HG02798 (cell line): ENCODE results near the gene GPR39.
"Not testable (repeated sequence)": the region's sequence is repeated elsewhere in the genome, so short reads cannot be mapped to it uniquely, and the experiment has no call there.

ENCODE experiments used
- ATAC-seq: cut with Tn5 transposase; IDR thresholded peaks from one replicate; pipeline ENCODE4 v1.9.1; 2021; ENCODE audit warnings: mild to moderate bottlenecking; ENCODE audit not compliant: unreplicated experiment, poor library complexity

Gene GPR39

DNA sequence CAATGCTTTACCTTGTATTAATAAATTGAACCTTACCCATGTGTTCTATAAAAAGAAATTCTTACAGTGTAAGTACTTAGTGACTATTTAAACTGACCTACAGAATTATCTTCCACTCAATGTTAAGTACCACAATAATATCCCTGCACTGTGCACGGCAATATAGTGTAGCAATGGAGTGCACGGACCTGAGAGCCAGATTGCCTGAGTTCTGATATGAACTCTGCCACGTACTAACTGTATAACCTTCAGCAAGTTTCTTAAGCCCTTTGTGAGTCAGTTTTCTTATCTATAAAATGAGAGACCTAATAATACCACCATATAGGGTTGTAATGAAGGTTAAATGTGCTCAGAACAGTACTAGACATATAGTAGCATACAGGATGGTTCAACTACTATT lies 66.2 kb downstream of the GPR39 start:
- ATAC-seq, result no peak

DNA sequence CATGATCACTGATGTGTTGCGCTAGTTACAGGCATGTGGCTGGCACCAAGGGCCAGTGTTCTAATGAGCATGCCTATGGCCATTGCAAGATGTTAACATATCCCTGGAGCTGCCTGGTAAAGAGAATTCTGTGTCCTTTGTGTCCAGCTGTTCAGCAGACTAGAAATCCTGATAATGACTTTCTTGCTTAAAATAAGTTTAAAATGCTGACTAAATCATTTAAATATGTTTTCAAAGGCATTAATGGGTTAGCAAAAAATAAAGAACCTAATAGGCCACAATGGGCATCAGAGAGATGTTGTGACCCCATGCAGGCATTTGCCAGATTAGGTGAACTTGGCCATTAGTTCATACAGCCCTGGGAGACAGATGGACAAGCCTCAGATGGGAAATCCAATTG lies 67.5 kb downstream of the GPR39 start:
- no peak for ATAC-seq

DNA sequence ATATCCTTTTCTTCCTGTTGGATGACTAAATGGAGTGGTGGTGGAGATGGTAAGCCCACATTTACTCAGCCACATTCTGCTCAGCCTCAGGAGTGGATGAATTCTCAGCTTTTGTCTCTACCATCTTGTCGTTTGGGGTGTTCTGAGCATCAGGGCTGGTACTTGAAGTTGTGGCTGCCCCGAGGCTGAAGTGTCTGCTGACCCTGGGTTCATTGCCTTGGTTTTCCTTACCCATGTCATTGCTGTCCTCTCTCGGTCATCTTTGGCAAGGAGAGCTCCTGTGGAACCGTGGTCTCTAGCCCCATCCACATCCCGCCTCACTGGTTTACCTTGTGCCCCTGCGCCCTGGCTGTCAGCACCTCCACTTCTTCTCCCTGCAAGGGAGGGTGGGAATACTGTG lies 71.9 kb downstream of the GPR39 start:
- no peak for ATAC-seq

DNA sequence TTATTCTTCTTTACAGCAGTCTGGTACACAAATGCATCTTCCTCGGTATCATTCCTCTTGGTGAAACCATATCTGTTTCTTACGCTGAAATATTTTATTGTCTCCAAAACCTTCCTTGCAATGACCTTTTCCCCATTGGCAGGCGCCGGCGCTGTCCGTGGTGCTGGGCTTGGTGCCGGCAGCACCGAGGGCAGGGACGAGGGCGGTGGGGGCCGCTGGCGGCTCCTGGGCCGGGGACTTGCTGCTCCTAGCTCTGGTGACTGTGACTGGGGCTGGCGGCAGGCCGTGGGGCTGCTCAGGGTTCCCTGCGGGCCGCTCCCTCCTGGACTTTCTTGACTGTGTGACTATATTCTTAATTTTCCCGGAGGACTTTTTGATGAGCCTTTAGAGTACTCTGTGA lies 72.5 kb downstream of the GPR39 start:
- no peak for ATAC-seq

DNA sequence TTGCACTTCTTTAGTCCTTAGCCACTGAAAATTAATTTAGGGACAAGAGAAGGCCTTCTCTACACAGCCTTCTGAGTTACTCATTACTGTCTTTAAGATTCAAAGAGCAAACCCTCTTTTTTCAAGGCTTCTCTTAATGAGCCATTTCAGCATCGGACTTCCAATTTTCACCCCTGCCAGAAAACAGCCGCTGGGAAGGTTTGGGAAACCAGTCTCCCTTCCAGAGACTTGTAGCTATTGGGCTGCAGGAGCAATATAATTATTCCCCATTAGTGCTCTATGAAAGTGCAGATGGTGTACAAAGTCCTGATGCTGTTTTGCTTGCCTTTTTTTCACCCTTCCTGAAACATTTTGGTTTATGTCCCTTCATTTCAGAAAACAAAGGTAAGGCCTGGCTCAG lies 79.3 kb downstream of the GPR39 start:
- ATAC-seq, result no peak

DNA sequence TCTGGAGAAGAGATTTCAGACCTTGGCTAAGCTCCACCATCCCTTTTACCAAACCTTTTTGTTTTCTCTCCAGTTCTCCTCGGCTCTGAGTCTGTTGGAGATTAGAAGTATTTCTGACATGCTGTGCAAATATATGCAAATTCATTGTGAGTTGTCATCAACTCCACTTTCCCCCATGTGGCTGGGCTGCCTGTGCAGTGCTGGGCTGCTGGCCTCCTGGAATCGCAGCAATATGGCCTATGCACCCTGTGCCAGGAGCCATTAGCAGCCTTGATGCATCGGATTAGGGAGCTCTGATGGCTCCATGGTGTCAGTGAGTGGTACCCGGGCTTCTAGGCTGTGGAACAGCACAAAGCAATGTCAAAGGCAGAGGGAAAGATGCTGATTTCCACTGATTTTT lies 80.0 kb downstream of the GPR39 start:
- ATAC-seq, result no peak

DNA sequence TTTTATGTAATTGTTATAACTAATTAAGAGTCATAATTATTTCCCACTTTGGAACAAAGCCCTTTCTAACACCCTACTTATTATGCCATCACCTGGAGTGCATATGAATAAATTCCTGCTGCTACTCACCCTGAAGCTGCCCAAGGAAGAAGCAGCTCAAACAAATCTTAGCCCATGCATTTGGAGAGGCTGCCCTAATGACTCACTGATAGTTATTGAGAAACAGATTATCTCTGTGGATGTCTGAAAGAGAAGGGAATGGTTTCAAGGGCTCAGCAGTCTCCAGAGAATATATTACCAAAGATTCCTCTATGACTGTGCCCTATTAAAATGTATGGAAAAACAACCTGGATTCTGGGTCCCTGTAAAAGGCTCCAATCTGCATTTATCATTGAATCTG lies 81.0 kb downstream of the GPR39 start:
- no peak for ATAC-seq

DNA sequence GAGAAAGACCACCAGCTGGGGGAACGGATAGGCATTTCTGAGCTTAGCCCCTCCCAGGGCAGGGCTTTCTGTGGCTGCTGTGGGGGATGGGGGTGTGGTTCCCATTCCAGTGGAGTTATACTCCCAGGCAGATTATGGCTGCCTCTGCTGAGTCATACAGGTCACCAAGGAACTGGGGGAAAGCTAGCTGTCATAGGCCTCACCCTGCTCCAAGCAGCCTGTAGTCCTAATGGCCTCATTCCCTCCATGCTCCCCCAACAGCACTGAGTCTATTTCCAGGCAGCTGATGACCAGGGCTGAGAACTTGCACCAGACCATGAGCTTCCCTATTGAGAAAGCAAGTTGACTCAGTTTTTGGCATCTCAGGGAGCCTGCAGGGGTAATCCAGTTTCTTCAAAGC lies 87.1 kb downstream of the GPR39 start:
- ATAC-seq, result no peak

DNA sequence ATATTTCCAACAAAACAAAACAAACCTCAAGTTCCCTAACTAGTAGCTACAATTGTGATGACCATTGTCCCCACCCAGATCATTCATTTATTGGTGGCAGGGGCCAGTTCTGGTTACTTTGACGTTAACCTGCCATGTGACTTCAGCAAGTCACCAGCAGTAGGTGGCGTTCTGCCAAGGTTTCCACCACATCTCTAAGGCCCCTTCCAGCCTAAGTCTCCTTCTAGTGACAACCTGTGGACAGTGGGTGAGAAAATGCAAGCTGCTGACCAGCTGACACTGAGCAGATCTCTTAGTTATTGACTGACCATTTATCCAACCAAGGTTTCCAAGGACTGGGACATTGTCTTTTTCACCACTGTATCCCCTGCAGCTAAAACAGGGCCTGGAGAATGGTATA lies 98.4 kb downstream of the GPR39 start:
- no peak for ATAC-seq

DNA sequence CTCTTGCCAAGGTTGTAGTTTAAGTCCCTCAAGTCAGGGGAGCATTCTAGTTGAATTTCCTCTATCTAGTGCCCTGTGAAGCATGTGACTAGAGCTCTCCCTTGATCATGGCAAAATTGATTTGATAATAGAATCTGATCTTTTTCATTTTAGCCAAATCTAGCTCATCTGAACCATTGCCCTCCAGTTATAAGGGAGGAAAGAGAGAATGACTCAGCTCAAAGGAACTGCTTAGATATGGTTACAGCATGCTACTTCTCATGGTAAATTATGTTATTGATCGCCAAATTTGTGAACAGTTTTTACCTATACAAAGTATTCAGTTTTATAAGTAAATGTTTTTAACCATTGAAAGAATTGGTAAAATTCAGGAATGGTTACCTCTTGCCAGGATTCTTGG lies 100.8 kb downstream of the GPR39 start:
- ATAC-seq, result no peak

DNA sequence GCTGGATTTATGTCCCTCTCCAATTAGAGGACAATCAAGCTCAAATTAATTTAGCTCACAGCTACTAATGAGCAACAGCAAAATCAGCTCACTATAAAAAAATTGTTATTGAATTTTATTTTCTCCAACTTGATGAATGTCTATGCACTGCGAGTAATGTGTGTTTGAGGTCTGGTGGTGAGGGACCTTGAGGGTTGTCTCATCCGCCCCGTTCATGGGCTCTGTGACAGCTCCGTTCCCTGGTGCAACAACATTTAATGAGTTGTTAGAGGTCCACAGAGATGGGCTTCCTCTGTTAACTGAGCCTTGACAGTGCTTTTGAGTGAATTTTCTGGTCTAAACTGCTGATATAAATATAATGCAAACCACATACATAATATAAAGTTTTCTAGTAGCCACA lies 101.7 kb downstream of the GPR39 start:
- ATAC-seq, result no peak

DNA sequence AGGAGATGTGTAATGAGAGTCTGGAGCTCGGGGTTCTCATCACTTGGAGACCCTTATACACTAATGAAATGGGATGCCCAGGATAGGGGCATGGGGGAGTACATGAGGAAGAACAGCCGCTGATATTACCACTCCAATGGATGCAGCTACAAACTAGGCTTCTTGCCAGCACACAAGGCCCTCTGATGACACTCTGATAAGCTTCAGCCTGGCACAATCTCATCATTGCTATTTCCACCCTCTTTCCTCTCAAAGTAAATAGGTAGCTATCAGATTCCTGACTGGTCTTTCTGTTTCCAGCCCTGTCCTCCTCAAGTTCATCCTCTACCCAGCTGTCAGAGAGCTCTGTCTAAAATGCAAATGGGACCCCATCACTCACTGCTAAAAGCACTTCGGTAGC lies 103.0 kb downstream of the GPR39 start:
- ATAC-seq, result no peak

DNA sequence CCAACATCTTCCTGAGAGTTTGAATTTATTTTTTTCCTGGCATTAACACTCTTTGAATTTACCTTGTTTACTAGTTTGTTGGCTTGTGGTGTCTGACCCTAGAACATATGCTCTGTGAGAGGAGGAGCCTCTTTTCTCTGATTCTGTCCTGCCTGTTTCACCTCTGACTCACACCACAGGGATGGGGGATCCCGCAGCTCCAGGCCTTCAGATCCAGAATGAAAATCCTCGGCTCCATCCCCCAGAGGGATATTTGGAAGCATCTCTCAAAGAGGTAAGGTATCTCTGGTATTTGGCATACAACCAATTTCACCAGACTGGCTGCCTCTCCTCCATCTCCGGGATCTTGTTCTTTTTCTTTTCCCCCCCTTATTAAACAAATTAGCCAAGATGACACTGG lies 104.7 kb downstream of the GPR39 start:
- no peak for ATAC-seq

DNA sequence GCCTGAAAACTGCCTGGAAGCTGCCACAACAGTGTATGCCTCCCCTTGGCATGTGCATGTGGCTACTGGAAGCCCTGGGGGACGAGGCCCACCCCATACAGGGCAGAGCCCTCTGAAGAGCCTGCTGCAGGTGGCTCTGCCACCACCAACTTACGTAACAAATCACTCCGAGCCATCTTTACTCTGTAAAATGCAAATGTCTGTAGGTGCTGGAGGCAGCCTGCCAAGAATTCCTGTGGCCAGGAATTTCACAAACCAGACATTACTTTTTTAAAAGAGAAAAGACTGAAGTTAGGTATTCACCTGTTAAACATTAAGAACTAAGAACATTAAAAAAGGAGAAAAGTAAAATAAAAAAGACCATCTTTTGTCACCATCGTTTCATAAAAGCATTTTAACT lies 106.3 kb downstream of the GPR39 start:
- ATAC-seq, result no peak

DNA sequence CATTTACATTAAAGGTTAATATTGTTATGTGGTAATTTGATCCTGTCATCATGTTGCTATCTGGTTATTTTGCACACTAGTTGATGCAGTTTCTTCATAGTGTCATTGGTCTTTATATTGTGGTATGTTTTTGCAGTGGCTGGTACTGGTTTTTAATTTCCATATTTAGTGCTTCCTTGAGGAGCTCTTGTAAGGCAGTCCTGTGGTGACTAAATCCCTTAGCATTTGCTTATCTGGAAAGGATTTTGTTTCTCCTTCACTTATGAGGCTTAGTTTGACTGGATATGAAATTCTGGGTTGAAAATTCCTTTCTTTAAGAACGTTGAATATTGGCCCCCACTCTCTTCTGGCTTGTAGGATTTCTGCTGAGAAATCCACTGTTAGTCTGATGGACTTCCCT lies 120.5 kb downstream of the GPR39 start:
- ATAC-seq, result not testable (repeated sequence)

DNA sequence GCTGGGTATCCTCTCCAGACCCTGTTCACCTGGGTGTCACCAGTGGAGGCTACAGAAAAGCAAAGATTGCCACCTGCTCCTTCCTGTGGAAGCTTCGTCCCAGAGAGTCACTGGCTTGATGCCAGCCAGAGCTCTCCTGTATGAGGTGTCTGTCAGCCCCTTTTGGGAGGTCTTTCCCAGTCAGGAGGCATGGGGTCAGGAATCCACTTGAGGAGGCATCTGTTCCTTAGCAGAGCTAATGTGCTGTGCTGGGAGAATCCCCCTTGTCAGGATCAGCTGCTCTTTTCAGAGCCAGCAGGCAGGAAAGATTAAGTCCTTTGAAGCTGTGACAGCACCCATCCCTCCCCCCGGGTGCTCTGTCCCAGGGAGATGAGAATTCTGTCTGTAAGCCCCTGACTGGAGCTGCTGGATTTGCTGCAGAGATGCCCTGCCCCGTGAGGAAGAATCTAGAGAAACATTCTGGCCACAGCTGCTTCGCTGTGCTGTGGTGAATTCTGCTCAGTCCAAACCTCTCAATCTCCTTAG lies 121.8 kb downstream of the GPR39 start:
- ATAC-seq, result no peak

DNA sequence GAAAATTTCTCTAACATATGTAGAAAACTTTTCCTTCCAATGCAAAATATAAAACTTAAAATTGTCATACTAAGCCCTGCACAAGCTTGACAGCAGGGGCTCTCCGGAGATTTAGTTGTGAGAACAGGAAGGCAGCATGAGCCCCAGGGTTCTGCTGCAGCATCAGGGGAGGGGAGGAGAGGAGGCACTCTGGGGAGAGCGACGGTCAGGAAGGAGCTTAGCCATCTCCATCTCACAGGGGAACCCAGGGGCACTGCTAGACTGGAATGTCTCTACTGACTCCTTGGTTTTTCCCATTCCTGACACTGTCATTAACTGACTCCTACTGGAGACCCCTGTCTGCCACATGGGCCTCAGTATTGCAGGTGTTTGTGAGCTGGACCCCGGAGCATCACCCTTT lies 123.6 kb downstream of the GPR39 start:
- no peak for ATAC-seq

DNA sequence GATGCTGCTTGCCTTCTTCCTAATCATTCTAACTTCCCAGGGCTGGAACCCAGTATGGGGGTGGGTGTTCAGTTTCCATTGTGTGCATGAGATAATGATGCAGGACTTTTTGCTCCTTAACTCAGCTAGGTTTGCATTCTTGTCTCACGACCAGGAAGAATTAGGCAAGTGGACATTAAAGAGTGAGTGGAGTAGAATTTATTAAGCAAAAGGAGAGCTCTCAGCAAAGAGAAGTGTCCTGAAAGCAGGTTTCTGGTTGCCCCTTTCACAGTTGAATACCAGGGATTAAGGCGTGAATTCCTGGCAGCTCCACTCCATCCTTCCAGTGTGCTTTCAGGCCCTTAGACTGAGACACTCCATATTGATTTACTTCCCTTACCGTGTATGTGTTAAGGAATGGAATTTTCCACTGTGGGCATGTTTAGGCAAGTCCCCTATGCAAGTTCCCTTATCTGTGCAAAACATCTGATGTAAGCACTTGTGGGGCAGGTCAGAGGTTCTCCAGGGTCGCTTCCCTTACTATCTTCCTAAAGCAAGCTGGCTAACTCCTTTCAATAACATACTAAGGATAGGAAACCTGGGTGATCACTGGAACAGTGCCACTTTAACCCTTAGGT lies 126.5 kb downstream of the GPR39 start:
- ATAC-seq, result no peak

DNA sequence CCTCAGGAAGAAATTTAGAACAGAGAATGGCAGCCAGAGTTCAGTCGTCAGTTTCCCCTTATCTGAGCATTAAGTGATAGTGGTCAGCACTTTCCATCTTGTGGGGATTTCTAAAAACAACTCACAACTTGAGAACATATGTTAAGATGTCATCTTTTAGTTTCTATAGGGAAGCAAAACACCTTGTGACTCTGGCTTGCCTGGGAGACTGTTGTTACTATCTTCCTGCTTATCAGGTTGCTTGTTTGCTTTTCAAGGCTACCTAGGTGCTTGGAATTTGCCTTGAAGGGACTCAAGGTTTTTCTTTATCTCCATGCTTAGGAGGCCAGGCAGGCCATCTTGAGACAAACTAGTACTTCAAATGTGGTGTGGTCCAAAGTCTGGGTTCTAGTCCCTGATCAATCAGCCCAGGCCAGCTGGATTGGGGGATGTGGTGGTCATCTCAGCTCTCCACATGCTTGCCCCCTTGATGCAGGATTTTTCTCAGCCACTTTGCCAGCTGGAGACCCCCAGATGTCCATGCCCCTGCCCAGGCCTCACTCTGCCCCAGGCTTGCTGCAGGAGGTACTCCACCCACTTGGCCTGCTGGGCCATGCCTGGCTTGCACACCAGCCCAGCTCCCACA lies 127.5 kb downstream of the GPR39 start:
- no peak for ATAC-seq

DNA sequence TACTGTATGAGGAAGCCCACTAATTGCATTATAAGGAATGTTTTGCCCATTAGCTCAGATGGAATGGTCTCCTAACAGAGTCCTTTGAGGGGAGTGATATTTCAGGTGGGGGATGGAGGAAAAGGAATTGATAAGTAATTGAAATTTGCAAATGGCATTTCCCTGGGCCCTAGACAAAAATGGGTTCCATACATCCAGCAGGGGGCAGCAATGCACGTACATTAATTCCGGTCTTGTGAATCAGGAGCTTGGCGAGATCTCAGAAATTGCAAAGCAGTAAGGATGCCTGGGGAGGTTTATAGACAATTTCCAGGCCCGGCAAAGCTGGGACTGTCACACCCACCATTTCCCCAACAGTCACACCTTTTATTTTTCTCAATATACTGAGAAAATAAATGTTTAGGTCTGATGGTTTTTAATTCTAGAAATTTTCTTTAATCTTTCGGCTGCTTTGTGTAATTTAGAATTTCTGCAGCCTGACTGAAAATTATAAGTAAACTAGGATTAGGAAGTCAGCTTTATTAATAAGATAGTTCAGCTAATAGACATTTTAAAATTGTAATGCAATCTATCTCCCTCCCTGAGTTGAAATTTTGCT lies 130.6 kb downstream of the GPR39 start:
- peak; percentile 47 for ATAC-seq

DNA sequence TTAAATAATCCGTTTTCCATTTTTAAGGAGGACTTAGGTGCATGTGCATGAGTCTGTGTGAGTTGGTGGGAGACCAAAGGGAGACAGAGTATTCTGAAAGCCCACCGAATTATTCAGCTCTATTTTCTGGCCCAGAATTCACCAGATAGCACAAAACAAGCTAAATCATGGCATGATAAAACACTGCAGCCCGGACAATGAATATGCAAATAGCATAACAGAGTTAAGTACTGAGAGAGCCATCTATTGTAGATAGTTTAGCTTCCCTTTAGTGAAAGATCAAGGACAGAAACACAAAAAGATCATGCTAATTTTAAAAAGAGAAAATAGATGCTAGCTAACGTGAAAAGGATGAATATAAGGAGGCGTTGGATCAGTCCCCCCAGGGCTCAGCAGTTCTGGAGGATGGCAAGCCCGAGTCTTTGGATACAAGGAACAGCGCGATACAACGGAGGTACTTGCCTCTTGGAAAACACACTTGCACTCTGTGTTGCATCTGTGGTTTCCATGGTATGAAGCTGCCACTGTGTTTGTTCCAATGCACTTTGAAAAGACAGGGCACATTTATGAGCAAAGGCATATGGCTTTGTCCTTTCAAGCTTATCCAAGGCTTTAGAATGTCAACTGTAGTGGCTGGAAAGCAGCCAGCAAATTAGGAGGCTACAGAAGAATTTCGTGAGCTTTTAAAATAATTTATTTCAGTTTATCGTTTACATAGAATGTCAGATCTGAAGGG lies 133.5 kb downstream of the GPR39 start:
- ATAC-seq, result no peak
